IMR-90 (cell line): ENCODE measurements around the gene PRSS58. TPM values are rescaled to one million over a fixed set of nuclear protein-coding genes. Genes with fewer than 3 reads are reported as not detected.

ENCODE experiments used
- ATAC-seq: fragments of 200-7000 bp; cut with Tn5 transposase; 2 replicates; pipeline ENCODE4 v1.9.1; 2020; ENCODE audit warnings: low read depth, mild to moderate bottlenecking, moderate library complexity
- BruUV-seq: library from RNA; stranded (reverse); fragments of 400-500 nt; replicated peaks from 2 replicates; lab custom pipeline; 2021; lab: Mats Ljungman, UMichigan
- CTCF ChIA-PET: fragments of 300-600 bp; formaldehyde crosslinking; extraction: SDS; loops from one replicate; lab custom pipeline; 2021; ENCODE audit warnings: antibody characterized with exemption; lab: Yijun Ruan, JAX
- POLR2A ChIA-PET: fragments of 300-600 bp; sonication (Branson Sonifier 250); formaldehyde crosslinking; loops from one replicate; lab custom pipeline; 2022; ENCODE audit warnings: antibody characterized with exemption; ENCODE audit not compliant: unreplicated experiment; lab: Charles Lee
- DNase-seq: peaks from one replicate; pipeline ENCODE4 v3.0.0; 2013
- H2AFZ ChIP-seq: replicated peaks from 2 replicates; pipeline ENCODE3; 2013; ENCODE audit warnings: low read length, mild to moderate bottlenecking; ENCODE audit not compliant: poor library complexity
- H2AK5ac ChIP-seq: 2 replicates; pipeline ENCODE4 v1.6.1; 2013; ENCODE audit warnings: low read depth, low read length, inconsistent platforms
- H2AK9ac ChIP-seq: replicated peaks from 2 replicates; pipeline ENCODE3; 2013; ENCODE audit warnings: mild to moderate bottlenecking, low read depth, low read length, moderate library complexity; ENCODE audit not compliant: poor library complexity
- H2BK120ac ChIP-seq: 2 replicates; pipeline ENCODE4 v1.6.1; 2013; ENCODE audit warnings: low read depth, low read length, inconsistent platforms
- H2BK15ac ChIP-seq: 3 replicates; pipeline ENCODE4 v1.6.1; 2013; ENCODE audit warnings: low read depth, low read length, inconsistent platforms
- H2BK20ac ChIP-seq: 2 replicates; pipeline ENCODE4 v1.6.1; 2013; ENCODE audit warnings: low read depth, mild to moderate bottlenecking, inconsistent platforms, low read length, moderate library complexity
- H2BK5ac ChIP-seq: 2 replicates; pipeline ENCODE4 v1.6.1; 2013; ENCODE audit warnings: mild to moderate bottlenecking, low read depth, low read length, inconsistent platforms; ENCODE audit not compliant: poor library complexity, severe bottlenecking
- H3K14ac ChIP-seq: replicated peaks from 2 replicates; pipeline ENCODE4 v1.6.1; 2013; ENCODE audit warnings: low read depth, low read length, inconsistent platforms
- H3K18ac ChIP-seq: 2 replicates; pipeline ENCODE4 v1.6.1; 2013; ENCODE audit warnings: low read depth, low read length, control low read depth
- H3K23ac ChIP-seq: 2 replicates; pipeline ENCODE4 v1.6.1; 2013; ENCODE audit warnings: low read depth, low read length, inconsistent platforms
- H3K27ac ChIP-seq: 2 replicates; pipeline ENCODE4 v1.5.1; 2013; ENCODE audit warnings: mild to moderate bottlenecking, control low read depth, low read length; ENCODE audit not compliant: insufficient read depth
- H3K27me3 ChIP-seq: 2 replicates; pipeline ENCODE4 v1.6.1; 2013; ENCODE audit warnings: low read length; ENCODE audit not compliant: control insufficient read depth, insufficient read depth
- H3K36me3 ChIP-seq: 2 replicates; pipeline ENCODE4 v1.6.1; 2013; ENCODE audit warnings: low read length, mixed read lengths; ENCODE audit not compliant: control insufficient read depth, insufficient read depth
- H3K4ac ChIP-seq: 2 replicates; pipeline ENCODE4 v1.6.1; 2013; ENCODE audit warnings: low read depth, low read length, inconsistent platforms
- H3K4me1 ChIP-seq: 2 replicates; pipeline ENCODE4 v1.6.1; 2013; ENCODE audit warnings: low read length, mixed read lengths; ENCODE audit not compliant: control insufficient read depth, insufficient read depth
- H3K4me2 ChIP-seq: 2 replicates; pipeline ENCODE4 v1.6.1; 2013; ENCODE audit warnings: low read depth, mild to moderate bottlenecking, control low read depth, low read length, moderate library complexity
- H3K4me3 ChIP-seq: 2 replicates; pipeline ENCODE4 v1.5.1; 2013; ENCODE audit warnings: low read depth, mild to moderate bottlenecking, control low read depth, low read length, moderate library complexity; ENCODE audit not compliant: insufficient read depth
- H3K56ac ChIP-seq: 2 replicates; pipeline ENCODE4 v1.6.1; 2013; ENCODE audit warnings: low read length, inconsistent platforms; ENCODE audit not compliant: insufficient read depth; ENCODE audit errors: extremely low read depth
- H3K79me1 ChIP-seq, 2 experiments: 2 replicates each; pipeline ENCODE4 v1.6.1; 2013; ENCODE audit warnings: low read length in 2 of 2, inconsistent platforms in 1 of 2, low read depth in 1 of 2
- H3K9ac ChIP-seq: 2 replicates; pipeline ENCODE4 v1.6.1; 2013; ENCODE audit warnings: low read depth, low read length, control low read depth
- H3K9me1 ChIP-seq: 2 replicates; pipeline ENCODE4 v1.6.1; 2013; ENCODE audit warnings: low read length, inconsistent platforms; ENCODE audit not compliant: insufficient read depth
- H3K9me3 ChIP-seq: 2 replicates; pipeline ENCODE4 v1.6.1; 2013; ENCODE audit warnings: low read length; ENCODE audit not compliant: control insufficient read depth, insufficient read depth
- H4K20me1 ChIP-seq: 2 replicates; pipeline ENCODE4 v1.6.1; 2013; ENCODE audit warnings: low read length, inconsistent platforms; ENCODE audit not compliant: insufficient read depth
- H4K5ac ChIP-seq: 2 replicates; pipeline ENCODE4 v1.6.1; 2013; ENCODE audit warnings: mild to moderate bottlenecking, low read depth, low read length, control low read depth
- H4K8ac ChIP-seq, 2 experiments: 2 replicates each; pipeline ENCODE4 v1.6.1; 2013; ENCODE audit warnings: low read depth in 2 of 2, low read length in 2 of 2, control low read depth in 1 of 2, inconsistent platforms in 1 of 2
- H4K91ac ChIP-seq: 2 replicates; pipeline ENCODE4 v1.6.1; 2013; ENCODE audit warnings: low read depth, low read length, inconsistent platforms; ENCODE audit not compliant: insufficient read depth
- BHLHE40 ChIP-seq: fragments of 150-350 bp; IDR thresholded peaks from 2 replicates; pipeline ENCODE4 v1.6.1; 2016; ENCODE audit warnings: mild to moderate bottlenecking, low read depth, low read length
- CHD1 ChIP-seq: IDR thresholded peaks from 2 replicates; pipeline ENCODE4 v1.6.1; 2012; ENCODE audit warnings: low read depth, low read length, improper control_type of control experiment
- FOS ChIP-seq: fragments of 150-350 bp; IDR thresholded peaks from 2 replicates; pipeline ENCODE4 v1.6.1; 2016; ENCODE audit warnings: low read depth, low read length
- MAFK ChIP-seq: IDR thresholded peaks from 2 replicates; pipeline ENCODE4 v1.6.1; 2012; ENCODE audit warnings: low read depth, low read length, improper control_type of control experiment
- MXI1 ChIP-seq: IDR thresholded peaks from 2 replicates; pipeline ENCODE4 v1.6.1; 2012; ENCODE audit warnings: low read depth, mild to moderate bottlenecking, low read length, moderate library complexity, borderline replicate concordance
- SMC3 ChIP-seq: fragments of 150-350 bp; IDR thresholded peaks from 2 replicates; pipeline ENCODE4 v1.6.1; 2016; ENCODE audit warnings: low read depth, mild to moderate bottlenecking, antibody characterized with exemption, low read length, moderate library complexity
- whole genome bisulfite sequencing, 2 experiments: methylation state at CpG; one replicate each; pipeline versions ENCODE4 v1.1.5 to v1.1.7; 2013; ENCODE audit warnings: missing lambda C conversion rate in 2 of 2; ENCODE audit not compliant: insufficient read length in 1 of 2; ENCODE audit errors: extremely low coverage in 2 of 2; 5-methylcytosine and 5-hydroxymethylcytosine counted together
- dilution Hi-C: fragments of 300-500 bp; cut with HindIII; formaldehyde crosslinking; loops from one replicate; pipeline ENCODE4 v1.14.3; 2018; ENCODE audit warnings: low sequenced_read_pairs; ENCODE audit not compliant: unreplicated experiment
- in situ Hi-C: fragments of 300-500 bp; cut with MboI; formaldehyde crosslinking; loops from 3 replicates; pipeline ENCODE4 v1.14.3; 2019; ENCODE audit warnings: low sequenced_read_pairs, inconsistent platforms, mixed read lengths
- intact Hi-C: fragments of 100-400 bp; cut with micrococcal nuclease; formaldehyde crosslinking; loops from 2 replicates; pipeline ENCODE4 v1.10.0; 2022
- polyA plus RNA-seq, 3 experiments: library from polyadenylated mRNA; depleted of rRNA; stranded (reverse); fragments of >200 nt; gene quantifications; 2 replicates each; pipeline ENCODE4 v1.2.3, GENCODE V29; 2012; ENCODE audit warnings: low replicate concordance in 1 of 3
- total RNA-seq: library from RNA; depleted of rRNA; stranded (reverse); fragments of >200 nt; gene quantifications from 2 replicates; pipeline ENCODE4 v1.2.3, GENCODE V29; 2012
- TF ChIP-seq, protein P1 (sequence below): fragments of 150-350 bp; IDR thresholded peaks from 2 replicates; pipeline ENCODE4 v1.6.1; 2016; ENCODE audit warnings: low read depth, mild to moderate bottlenecking, low read length, moderate library complexity, borderline replicate concordance

The PRSS58 gene
- total and polyA plus RNA-seq, 2 of the 4 experiments (the other 2 are of a cell fraction): not detected

- no peaks in the 10 kb centered on the region for H4K20me1 ChIP-seq
- no peaks in the 10 kb centered on the region for H3K79me1 ChIP-seq
- H3K14ac ChIP-seq: no peak overlapping the region
- H3K4ac ChIP-seq: no peak overlapping the region
- H4K91ac ChIP-seq: no peak overlapping the region
- no peaks in the 10 kb centered on the region for H3K27me3 ChIP-seq
- H2BK15ac ChIP-seq: no peak overlapping the region
- CTCF ChIA-PET: no interaction called here
- ATAC-seq (no peak), DNase-seq (no peak)
- no peaks in the 10 kb centered on the region for H3K9me1 ChIP-seq
- no peak overlapping the region for H2BK20ac ChIP-seq
- TF ChIP-seq MAFK: no peak
- TF ChIP-seq, protein P1, sequence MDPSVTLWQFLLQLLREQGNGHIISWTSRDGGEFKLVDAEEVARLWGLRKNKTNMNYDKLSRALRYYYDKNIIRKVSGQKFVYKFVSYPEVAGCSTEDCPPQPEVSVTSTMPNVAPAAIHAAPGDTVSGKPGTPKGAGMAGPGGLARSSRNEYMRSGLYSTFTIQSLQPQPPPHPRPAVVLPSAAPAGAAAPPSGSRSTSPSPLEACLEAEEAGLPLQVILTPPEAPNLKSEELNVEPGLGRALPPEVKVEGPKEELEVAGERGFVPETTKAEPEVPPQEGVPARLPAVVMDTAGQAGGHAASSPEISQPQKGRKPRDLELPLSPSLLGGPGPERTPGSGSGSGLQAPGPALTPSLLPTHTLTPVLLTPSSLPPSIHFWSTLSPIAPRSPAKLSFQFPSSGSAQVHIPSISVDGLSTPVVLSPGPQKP: no peak
- no peak for TF ChIP-seq CHD1
- TF ChIP-seq FOS: no peak
- no peak for TF ChIP-seq MXI1
- TF ChIP-seq BHLHE40: no peak
- no peak for TF ChIP-seq SMC3
- H4K8ac ChIP-seq: no peak overlapping the region
- H2BK120ac ChIP-seq: no peak overlapping the region
- no peak overlapping the region for H4K5ac ChIP-seq
- dilution Hi-C loops: no loop called here
- no peaks in the 10 kb centered on the region for H3K36me3 ChIP-seq
- H3K18ac ChIP-seq: no peak overlapping the region
- WGBS, 2 experiments: 18% methylated on average over 7 of the region's 7 CpGs; no CpG with 5 or more reads in 1 of the 2 experiments
- no peak overlapping the region for H3K27ac ChIP-seq
- peaks cover 8% of the 10 kb centered on the region for H3K9me3 ChIP-seq
- intact Hi-C loops: no loop called here
- H3K4me2 ChIP-seq: no peak overlapping the region
- no peak overlapping the region for H3K9ac ChIP-seq
- H2AK9ac ChIP-seq: no peak overlapping the region
- no peak overlapping the region for H3K56ac ChIP-seq
- no peak overlapping the region for H2BK5ac ChIP-seq
- H2AFZ ChIP-seq: no peak overlapping the region
- no peak overlapping the region for H2AK5ac ChIP-seq
- H3K4me1 ChIP-seq: no peaks in the 10 kb centered on the region
- H3K4me3 ChIP-seq: no peak overlapping the region
- POLR2A ChIA-PET: no interaction called here
- in situ Hi-C loops: no loop called here
- BruUV-seq: no TSS peak
- no peak overlapping the region for H3K23ac ChIP-seq
Measured at GRCh38 chr7:142231716-142232115, 26.1 kb downstream of the PRSS58 start.
